GM13977 (cell line): Measurements from ENCODE around the gene PIGS.
A peak's percentile ranks its signal among the peaks of the same experiment; 100 is the strongest.

ENCODE experiments used
- DNase-seq: peaks from one replicate; pipeline ENCODE4 v3.0.0; 2012; ENCODE audit warnings: low spot score
- in situ Hi-C: fragments of 300-500 bp; cut with MboI; formaldehyde crosslinking; loops from one replicate; pipeline ENCODE4 v1.12.0; 2022; ENCODE audit warnings: low sequenced_read_pairs, low pct_unique_long_range_greater_than_20kb, mixed read lengths, inconsistent platforms; ENCODE audit not compliant: unreplicated experiment
- TF ChIP-seq, protein P1 (sequence below): IDR thresholded peaks from 2 replicates; pipeline ENCODE4 v1.5.1; 2012; ENCODE audit warnings: mild to moderate bottlenecking, control low read depth; ENCODE audit not compliant: insufficient read depth; ENCODE audit errors: extremely low read depth, missing control alignments

PIGS gene

DNA sequence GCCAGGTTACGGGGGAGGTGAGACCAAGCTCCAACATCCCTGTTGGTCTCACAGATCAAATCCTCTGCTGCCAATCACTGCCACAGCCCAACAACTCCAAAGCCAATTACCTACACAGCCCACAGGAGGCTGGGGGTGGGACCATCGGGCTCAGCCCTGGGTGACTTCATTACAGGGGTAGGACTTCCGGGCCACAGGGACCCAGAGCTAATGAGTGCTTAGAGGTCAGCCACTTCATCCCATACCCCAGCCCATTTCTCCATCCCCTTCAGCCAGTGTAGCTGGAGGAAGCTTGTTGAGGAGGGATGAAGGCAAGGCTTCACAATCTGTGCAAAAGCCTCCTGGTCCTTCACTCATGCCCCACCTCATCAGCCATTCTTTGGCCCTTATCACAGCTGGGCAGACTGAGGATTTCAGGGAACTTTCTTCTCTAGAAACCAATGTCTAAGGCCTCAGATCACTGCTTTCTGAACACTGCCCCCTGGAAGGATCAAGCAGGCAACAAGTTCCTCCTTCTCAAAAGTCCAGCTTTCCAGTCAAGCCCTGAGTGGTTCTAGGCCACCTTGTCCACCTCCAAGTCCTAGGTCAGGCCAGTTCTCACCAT is 59.4 kb downstream of the PIGS start:
- TF ChIP-seq, protein P1, sequence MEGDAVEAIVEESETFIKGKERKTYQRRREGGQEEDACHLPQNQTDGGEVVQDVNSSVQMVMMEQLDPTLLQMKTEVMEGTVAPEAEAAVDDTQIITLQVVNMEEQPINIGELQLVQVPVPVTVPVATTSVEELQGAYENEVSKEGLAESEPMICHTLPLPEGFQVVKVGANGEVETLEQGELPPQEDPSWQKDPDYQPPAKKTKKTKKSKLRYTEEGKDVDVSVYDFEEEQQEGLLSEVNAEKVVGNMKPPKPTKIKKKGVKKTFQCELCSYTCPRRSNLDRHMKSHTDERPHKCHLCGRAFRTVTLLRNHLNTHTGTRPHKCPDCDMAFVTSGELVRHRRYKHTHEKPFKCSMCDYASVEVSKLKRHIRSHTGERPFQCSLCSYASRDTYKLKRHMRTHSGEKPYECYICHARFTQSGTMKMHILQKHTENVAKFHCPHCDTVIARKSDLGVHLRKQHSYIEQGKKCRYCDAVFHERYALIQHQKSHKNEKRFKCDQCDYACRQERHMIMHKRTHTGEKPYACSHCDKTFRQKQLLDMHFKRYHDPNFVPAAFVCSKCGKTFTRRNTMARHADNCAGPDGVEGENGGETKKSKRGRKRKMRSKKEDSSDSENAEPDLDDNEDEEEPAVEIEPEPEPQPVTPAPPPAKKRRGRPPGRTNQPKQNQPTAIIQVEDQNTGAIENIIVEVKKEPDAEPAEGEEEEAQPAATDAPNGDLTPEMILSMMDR = no peak
- DNase-seq = no peak
- in situ Hi-C loops = no loop called here

DNA sequence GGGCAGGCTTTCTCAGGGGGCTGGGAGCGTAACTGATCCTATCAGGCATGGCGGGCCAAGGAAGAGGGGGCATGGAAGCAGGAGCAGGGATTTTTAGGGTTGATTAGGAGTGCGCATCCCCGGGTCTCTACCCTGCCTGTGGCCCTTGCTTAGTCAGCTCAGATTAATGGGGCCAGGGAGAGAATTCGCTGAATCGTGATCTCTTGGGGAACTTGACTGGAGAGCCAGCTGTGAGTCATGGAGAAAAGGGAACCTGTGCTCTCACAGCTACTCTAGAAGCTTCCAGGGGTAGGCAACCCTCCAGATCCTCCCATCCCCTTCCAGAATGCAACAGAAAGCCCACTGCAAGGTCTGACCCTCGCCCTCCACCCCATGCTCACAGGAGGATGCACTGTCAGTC is 61.5 kb downstream of the PIGS start:
- in situ Hi-C loops = no loop called here
- TF ChIP-seq, protein P1 = no peak
- no peak for DNase-seq

DNA sequence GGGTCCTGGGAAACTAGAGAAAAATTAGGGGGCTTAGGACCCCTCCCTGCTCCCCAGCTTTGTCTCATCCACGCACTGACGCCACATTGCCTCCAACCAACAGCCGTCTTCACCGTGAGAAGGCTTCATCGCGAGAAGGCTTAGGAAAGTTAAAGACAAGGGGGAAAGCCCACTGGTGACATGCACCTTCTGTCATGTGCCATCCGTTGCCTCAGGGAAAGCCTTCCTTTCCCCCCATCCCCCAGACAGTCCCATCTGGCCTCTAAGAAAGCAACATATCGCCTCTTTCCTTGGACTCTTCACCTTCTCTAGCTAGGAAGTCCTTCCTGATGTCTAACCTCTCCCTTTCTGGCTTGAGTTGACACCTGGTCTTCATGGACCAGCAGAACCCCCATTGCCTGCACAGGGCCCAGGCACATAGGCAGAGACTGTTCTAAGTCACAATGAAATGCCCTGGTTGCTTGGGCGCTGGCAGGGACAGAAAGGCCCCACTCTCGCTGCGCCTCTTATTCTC is 63.1 kb downstream of the PIGS start:
- no peak for DNase-seq
- TF ChIP-seq, protein P1 = no peak
- in situ Hi-C loops = no loop called here

DNA sequence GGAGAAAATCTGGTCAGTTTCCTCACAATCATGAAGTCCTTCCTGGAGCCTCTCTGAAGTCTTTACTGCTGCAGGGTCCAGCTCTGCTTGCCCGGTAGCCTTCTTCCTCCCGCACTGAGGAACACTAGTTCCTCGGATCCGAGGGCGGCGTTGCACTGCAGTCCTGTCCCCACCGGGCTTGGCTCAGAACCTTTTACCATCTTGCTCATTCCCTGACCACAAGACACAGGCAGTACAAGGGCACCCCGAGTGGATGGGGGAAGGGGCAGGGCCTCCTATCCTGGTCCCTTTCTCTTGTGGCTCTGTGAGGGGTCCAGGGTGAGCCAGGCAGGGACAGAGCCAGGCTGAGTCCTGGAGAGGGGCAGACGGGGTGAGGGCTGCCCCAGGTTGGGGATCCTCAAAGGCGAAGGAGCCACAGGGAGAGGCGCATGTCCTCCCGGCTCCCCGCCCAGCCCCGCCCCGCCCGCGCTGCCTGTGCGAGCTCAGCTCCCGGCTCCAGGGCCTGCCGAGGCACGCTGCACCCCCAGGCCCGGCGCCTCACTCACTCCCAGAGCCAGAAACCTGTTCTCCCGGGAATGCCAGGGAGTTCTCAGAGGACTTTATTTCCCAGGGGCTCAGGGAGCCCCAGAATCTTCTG is 63.6 kb downstream of the PIGS start:
- in situ Hi-C loops = no loop called here
- TF ChIP-seq, protein P1 = no peak
- no peak for DNase-seq

DNA sequence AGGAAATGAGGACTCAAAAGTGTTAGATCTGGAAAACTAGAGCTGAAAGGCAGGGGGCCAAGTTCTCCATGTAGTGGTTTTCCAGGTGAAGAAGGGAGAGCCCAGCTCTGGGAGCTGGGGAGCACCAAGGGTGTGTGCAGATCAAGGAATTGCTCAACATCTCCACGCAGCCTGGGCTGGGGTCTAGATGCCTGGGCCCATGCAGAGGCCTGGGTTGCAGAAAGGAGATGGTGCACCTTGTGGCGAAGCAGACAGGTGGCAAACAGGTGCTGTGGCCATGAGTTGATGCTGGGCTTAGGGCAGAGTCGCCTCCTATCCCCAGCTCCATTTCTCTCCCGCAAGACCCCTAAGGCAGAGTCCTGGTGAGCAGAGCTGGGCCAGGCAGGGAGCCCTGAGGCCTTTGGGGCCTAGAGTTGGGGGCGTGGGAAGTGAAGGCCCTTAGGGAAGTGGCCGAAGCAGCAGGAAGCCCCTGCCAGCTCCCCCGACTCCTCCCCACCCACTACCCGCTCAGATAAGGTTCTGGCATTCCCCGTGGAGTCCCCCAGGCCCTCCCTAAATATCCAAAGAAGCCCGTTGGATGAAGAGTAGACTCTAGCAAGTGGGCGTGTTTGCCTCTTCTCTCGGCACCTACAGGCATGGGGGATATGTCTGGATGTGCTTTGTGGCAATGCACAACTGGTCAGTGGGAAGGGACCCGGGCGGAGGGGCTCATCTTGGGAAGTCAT is 64.4 kb downstream of the PIGS start:
- TF ChIP-seq, protein P1 = no peak
- DNase-seq = peak; percentile 59
- in situ Hi-C loops = no loop called here

DNA sequence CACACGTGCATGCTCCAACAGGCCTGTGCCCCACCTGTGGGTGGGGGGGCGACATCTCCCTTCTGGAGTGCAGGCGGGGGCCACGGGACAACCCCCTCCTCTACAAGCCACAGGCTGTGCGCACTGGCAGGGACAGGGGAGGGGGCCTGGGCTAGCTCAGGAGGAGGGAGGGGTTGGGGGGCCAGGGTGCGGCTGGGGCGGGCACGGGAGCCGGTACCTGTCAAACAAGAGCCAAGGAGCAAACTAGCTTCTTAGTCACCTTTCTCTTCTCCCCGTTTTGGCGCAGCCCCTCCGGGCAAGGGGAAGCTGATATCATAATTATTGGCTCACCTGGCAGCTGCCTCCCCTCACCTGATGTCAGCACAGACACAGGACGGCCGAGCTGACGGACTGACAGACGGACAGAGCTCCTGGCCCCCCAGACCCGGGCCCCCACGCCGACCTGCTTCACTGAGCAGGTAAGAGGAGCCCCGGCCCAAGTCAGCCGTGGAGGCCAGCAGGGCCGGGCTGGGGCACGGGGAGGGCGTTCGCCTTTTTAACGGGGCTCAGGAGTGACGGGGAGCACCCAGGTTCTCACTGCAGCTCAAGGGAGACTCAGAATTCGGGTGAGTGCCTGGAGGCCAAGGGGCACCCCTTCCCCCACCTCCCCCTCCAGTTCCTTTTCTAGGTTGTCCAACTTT is 65.2 kb downstream of the PIGS start, which contains the start of gene FOXN1:
FOXN1 (plus strand) TSS at position 363 of the 680 bp plus-strand sequence. CDS start 17,622 bp downstream, outside the sequence.
- no peak for DNase-seq
- TF ChIP-seq, protein P1 = no peak
- in situ Hi-C loops = no loop called here
